Measurements from ENCODE around the gene LYRM4.

GRCh38 chr6:5164092-5164491 is 96.7 kb downstream of the LYRM4 start:
- TF ChIP-seq CTCF (IDR thresholded peaks at IDR 0.05), result no peak
- no peak for TF ChIP-seq EP300 (IDR thresholded peaks at IDR 0.05)
- TF ChIP-seq POLR2A (IDR thresholded peaks at IDR 0.05; ENCODE audit: low read depth), result no peak
- no peak for TF ChIP-seq POLR2AphosphoS5 (IDR thresholded peaks at IDR 0.05)

All from esophagus muscularis mucosa (tissue), 4 donors.